Liver (tissue), 9 donors: ENCODE measurements around the gene ELOB. TPM values are rescaled to one million over a fixed set of nuclear protein-coding genes. Genes with fewer than 3 reads are reported as not detected.

Experiments used
- DNase-seq: peaks from one replicate; pipeline ENCODE4 v3.0.0-alpha.2; 2017; ENCODE audit warnings: low spot score
- H3K27ac ChIP-seq, 2 donors: one replicate each; pipeline ENCODE4 v1.7.0; 2013; ENCODE audit warnings: inconsistent platforms in 2 of 2, low read length in 2 of 2, control low read depth in 1 of 2, low read depth in 1 of 2, mild to moderate bottlenecking in 1 of 2
- H3K27me3 ChIP-seq, 4 donors: one replicate each; pipeline versions ENCODE4 v1.6.1 to v1.7.0; 2013; ENCODE audit warnings: low read length in 3 of 4, inconsistent platforms in 1 of 4, mild to moderate bottlenecking in 1 of 4, moderate library complexity in 1 of 4; ENCODE audit not compliant: control insufficient read depth in 4 of 4, insufficient read depth in 4 of 4
- H3K36me3 ChIP-seq, 4 donors: one replicate each; pipeline versions ENCODE4 v1.6.1 to v1.7.0; 2013; ENCODE audit warnings: low read length in 3 of 4, mild to moderate bottlenecking in 3 of 4, low read depth in 1 of 4, moderate library complexity in 1 of 4; ENCODE audit not compliant: control insufficient read depth in 4 of 4, insufficient read depth in 3 of 4
- H3K4me1 ChIP-seq, 4 donors: one replicate each; pipeline versions ENCODE4 v1.6.1 to v1.7.0; 2013; ENCODE audit warnings: low read length in 3 of 4, mild to moderate bottlenecking in 3 of 4, moderate library complexity in 1 of 4; ENCODE audit not compliant: control insufficient read depth in 4 of 4, insufficient read depth in 4 of 4
- H3K4me3 ChIP-seq, 3 donors: one replicate each; pipeline versions ENCODE4 v1.6.1 to v1.7.0; 2013; ENCODE audit warnings: low read length in 3 of 3, control low read depth in 1 of 3, low read depth in 1 of 3, mild to moderate bottlenecking in 1 of 3
- H3K9ac ChIP-seq, 2 donors: one replicate each; pipeline ENCODE4 v1.7.0; 2013; ENCODE audit warnings: low read length in 2 of 2, mild to moderate bottlenecking in 2 of 2, moderate library complexity in 2 of 2, control low read depth in 1 of 2, low read depth in 1 of 2
- H3K9me3 ChIP-seq, 4 donors: one replicate each; pipeline versions ENCODE4 v1.6.1 to v1.7.0; 2013; ENCODE audit warnings: low read length in 3 of 4; ENCODE audit not compliant: control insufficient read depth in 4 of 4
- EGR1 ChIP-seq, 2 donors: IDR thresholded peaks; 2 replicates each; pipeline ENCODE4 v1.6.1; 2016 to 2018; ENCODE audit warnings: antibody characterized with exemption in 2 of 2, low read depth in 2 of 2
- FOXA2 ChIP-seq: IDR thresholded peaks from 2 replicates; pipeline ENCODE4 v1.6.1; 2016; ENCODE audit warnings: antibody characterized with exemption
- HNF4A ChIP-seq, 2 donors: conservative IDR thresholded peaks; 2 replicates each; pipeline ENCODE4 v1.6.1; 2016; ENCODE audit warnings: antibody characterized with exemption in 2 of 2, mild to moderate bottlenecking in 2 of 2
- HNF4G ChIP-seq: IDR thresholded peaks from 2 replicates; pipeline ENCODE4 v1.6.1; 2016; ENCODE audit warnings: antibody characterized with exemption
- NR2F2 ChIP-seq: IDR thresholded peaks from 2 replicates; pipeline ENCODE4 v1.6.1; 2016; ENCODE audit warnings: antibody characterized with exemption
- RXRA ChIP-seq, 2 donors: IDR thresholded peaks; 2 replicates each; pipeline ENCODE4 v1.6.1; 2017 to 2018; ENCODE audit warnings: antibody characterized with exemption in 2 of 2, mild to moderate bottlenecking in 1 of 2
- SP1 ChIP-seq: IDR thresholded peaks from 2 replicates; pipeline ENCODE4 v1.6.1; 2018; ENCODE audit warnings: antibody characterized with exemption, mild to moderate bottlenecking
- TAF1 ChIP-seq: conservative IDR thresholded peaks from 2 replicates; pipeline ENCODE4 v1.6.1; 2016; ENCODE audit warnings: antibody characterized with exemption, mild to moderate bottlenecking
- YY1 ChIP-seq: IDR thresholded peaks from 2 replicates; pipeline ENCODE4 v1.6.1; 2016; ENCODE audit warnings: antibody characterized with exemption, mild to moderate bottlenecking
- WGBS: extraction: QIAGEN DNeasy Blood & Tissue Kit; methylation state at CpG from one replicate; pipeline ENCODE4 v1.1.7; 2013; 5-methylcytosine and 5-hydroxymethylcytosine counted together
- polyA plus RNA-seq, 2 donors: library from polyadenylated mRNA; stranded (reverse) in 1 of 2; unstranded in 1 of 2; fragments of 200-250 nt in 1 of 2; fragments of >200 nt in 1 of 2; fragmentation: Nextera tagmentation in 1 of 2; extraction: Ambion mirVana in 1 of 2; gene quantifications; one replicate each; pipeline versions ENCODE4 v1.2.1 to v1.2.3, GENCODE V29; 2013 to 2015
- total RNA-seq, 2 donors: library from RNA; depleted of rRNA; stranded (reverse); fragments of >200 nt; gene quantifications; one replicate each; pipeline ENCODE4 v1.2.3, GENCODE V29; 2014
- TF ChIP-seq, protein P1 (sequence below): IDR thresholded peaks from 2 replicates; pipeline ENCODE4 v1.6.1; 2016; ENCODE audit warnings: antibody characterized with exemption
- TF ChIP-seq, protein P2 (sequence below): IDR thresholded peaks from 2 replicates; pipeline ENCODE4 v1.6.1; 2016; ENCODE audit warnings: antibody characterized with exemption, mild to moderate bottlenecking
- donor health status: healthy.
- donor health status: healthy.
- donor health status: healthy.
- donor health status: healthy.
- donor health status: healthy.

Gene ELOB
- total and polyA plus RNA-seq, 4 donors, result 114 to 395 (median 313) TPM

DNA sequence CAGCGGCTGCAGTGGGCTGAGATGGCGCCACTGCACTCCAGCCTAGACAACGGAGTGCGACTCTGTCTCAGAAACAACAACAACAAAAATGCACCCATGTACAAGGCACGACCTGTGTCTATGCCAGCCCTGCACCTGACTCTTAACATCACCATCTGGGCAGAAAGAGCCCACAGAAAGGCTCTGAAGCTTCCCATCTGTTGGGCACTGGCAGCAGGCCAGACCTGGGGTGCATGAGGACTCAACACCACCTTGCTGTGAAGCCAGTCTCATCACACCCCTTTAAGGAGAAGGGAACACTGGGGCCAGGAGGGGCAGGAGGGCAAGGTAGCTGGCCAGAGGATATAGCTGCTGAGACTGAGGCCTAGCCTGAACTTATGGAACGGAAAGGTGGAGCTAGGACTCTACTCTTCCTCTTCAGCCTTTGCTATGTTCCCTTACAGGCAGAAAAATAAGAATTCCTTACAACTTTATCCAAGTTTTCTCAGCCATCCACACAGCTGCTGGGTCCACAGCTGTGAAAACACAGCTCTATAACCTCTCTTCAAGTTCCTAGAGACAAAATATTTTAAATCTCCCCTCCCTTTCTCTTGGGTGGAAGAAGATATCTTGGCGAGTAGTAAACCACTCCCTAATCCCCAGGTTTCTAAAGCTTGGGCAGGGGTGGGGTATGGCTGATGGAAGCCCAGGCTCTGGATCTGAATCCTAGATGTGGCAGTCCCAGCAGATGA lies 2.8 kb downstream of the ELOB start:
- no peak overlapping the region for H3K9ac ChIP-seq
- H3K4me3 ChIP-seq, result no peak overlapping the region
- H3K9me3 ChIP-seq, result no peaks in the 10 kb centered on the region
- TF ChIP-seq YY1, result no peak
- TF ChIP-seq NR2F2, result no peak
- TF ChIP-seq EGR1 (IDR thresholded peaks at IDR 0.05; ENCODE audit: low read depth in 2 of 2), result no peak
- TF ChIP-seq TAF1, result no peak
- TF ChIP-seq, protein P1, sequence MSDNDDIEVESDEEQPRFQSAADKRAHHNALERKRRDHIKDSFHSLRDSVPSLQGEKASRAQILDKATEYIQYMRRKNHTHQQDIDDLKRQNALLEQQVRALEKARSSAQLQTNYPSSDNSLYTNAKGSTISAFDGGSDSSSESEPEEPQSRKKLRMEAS, result no peak
- TF ChIP-seq SP1, result no peak
- TF ChIP-seq HNF4A (conservative IDR thresholded peaks at IDR 0.05), result no peak
- TF ChIP-seq, protein P2, sequence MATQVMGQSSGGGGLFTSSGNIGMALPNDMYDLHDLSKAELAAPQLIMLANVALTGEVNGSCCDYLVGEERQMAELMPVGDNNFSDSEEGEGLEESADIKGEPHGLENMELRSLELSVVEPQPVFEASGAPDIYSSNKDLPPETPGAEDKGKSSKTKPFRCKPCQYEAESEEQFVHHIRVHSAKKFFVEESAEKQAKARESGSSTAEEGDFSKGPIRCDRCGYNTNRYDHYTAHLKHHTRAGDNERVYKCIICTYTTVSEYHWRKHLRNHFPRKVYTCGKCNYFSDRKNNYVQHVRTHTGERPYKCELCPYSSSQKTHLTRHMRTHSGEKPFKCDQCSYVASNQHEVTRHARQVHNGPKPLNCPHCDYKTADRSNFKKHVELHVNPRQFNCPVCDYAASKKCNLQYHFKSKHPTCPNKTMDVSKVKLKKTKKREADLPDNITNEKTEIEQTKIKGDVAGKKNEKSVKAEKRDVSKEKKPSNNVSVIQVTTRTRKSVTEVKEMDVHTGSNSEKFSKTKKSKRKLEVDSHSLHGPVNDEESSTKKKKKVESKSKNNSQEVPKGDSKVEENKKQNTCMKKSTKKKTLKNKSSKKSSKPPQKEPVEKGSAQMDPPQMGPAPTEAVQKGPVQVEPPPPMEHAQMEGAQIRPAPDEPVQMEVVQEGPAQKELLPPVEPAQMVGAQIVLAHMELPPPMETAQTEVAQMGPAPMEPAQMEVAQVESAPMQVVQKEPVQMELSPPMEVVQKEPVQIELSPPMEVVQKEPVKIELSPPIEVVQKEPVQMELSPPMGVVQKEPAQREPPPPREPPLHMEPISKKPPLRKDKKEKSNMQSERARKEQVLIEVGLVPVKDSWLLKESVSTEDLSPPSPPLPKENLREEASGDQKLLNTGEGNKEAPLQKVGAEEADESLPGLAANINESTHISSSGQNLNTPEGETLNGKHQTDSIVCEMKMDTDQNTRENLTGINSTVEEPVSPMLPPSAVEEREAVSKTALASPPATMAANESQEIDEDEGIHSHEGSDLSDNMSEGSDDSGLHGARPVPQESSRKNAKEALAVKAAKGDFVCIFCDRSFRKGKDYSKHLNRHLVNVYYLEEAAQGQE, result no peak
- no peak for TF ChIP-seq FOXA2
- TF ChIP-seq RXRA (IDR thresholded peaks at IDR 0.05), result no peak
- no peak overlapping the region for H3K27ac ChIP-seq
- no peaks in the 10 kb centered on the region for H3K27me3 ChIP-seq
- peaks cover 10 to 26% (median 18%) of the 10 kb centered on the region in 4 donors for H3K4me1 ChIP-seq
- H3K36me3 ChIP-seq, result peaks cover 18 to 46% (median 23%) of the 10 kb centered on the region in 4 donors
- DNase-seq, result no peak
- WGBS, result 81% methylated on average over 7 of the region's 7 CpGs

DNA sequence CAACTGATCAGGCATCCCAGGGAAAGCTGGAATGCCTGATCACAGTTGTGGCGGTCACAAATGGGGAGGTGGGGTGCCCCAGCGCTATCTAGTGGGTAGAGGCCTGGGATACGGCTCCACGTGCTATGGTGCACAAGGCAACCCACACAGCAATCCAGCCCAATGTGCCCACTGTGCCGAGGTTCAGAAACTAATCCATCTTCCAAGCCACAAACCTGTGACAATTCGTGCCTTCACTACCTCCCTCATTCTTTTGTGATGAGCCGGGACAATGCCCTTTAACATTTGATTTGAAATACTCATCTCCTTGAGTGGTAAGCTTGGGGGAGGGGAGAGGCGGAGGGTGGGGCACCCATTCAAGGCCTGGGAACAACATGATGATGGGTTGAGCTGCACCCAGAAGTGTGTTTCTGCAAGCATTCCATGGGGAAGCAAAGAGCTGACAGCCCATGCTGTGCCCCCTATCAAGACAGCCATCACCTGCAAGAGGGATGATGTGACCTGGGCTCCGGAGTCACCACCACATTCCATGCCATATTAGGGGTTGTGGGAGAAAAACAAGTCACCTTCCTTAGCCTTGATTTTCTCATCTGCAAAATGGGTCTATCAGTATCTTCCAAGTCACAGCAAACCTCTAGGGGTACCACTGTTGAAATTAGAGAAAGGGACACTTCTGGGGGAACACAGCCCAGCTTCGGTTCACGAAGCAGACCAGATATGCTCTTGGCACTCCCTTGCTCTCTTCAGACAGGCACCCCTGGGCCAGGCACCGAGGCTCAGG lies 3.7 kb downstream of the ELOB start:
- Histone ChIP-seq H3K4me1 (peaks cover 5 to 20% (median 14%) of the 10 kb centered on the region in 4 donors), H3K27ac (no peak overlapping the region), H3K9me3 (no peaks in the 10 kb centered on the region), H3K36me3 (peaks cover 25 to 55% (median 31%) of the 10 kb centered on the region in 4 donors), H3K4me3 (no peak overlapping the region), H3K9ac (no peak overlapping the region), H3K27me3 (no peaks in the 10 kb centered on the region)
- DNase-seq, result no peak
- no peak for TF ChIP-seq HNF4G
- WGBS, result 90% methylated on average over 12 of the region's 12 CpGs
